ENCODE results near the gene DCTN5. TPM values are rescaled to one million over a fixed set of nuclear protein-coding genes. Genes with fewer than 3 reads are reported as not detected.

The DCTN5 gene
- total and polyA plus RNA-seq, 2 of the 13 experiments (the other 11 are each of a cell fraction or from before 2014, with no cell fraction given) = 105 to 207 TPM

GRCh38 chr16:23704772-23705516 is 63.7 kb downstream of the DCTN5 start (continued):
- TF ChIP-seq ARID5B (CRISPR knock-in tag; IDR thresholded peaks at IDR 0.05) (no peak), TBP (CRISPR knock-in tag; IDR thresholded peaks at IDR 0.05) (no peak), ZNF30 (CRISPR knock-in tag; IDR thresholded peaks at IDR 0.05) (no peak), LBX2 (CRISPR knock-in tag; IDR thresholded peaks at IDR 0.05; ENCODE audit: borderline replicate concordance) (no peak), CREM (IDR thresholded peaks at IDR 0.05) (no peak), CREM (CRISPR knock-in tag; IDR thresholded peaks at IDR 0.05) (no peak), MTF2 (CRISPR knock-in tag; IDR thresholded peaks at IDR 0.05; ENCODE audit: borderline replicate concordance) (no peak), ZNF569 (CRISPR knock-in tag; IDR thresholded peaks at IDR 0.05; ENCODE audit: borderline replicate concordance) (no peak), TBL1XR1 (IDR thresholded peaks at IDR 0.05; ENCODE audit: borderline replicate concordance, low read length, partially characterized antibody) (peak; percentile 41), ZNF607 (CRISPR knock-in tag; IDR thresholded peaks at IDR 0.05; ENCODE audit: borderline replicate concordance) (0 out of 2 replicates have a peak, but pooled peaks have one; percentile 14), MXD1 (CRISPR knock-in tag; IDR thresholded peaks at IDR 0.05) (peak; percentile 70; the same call in 1 of the 2 replicates), ZNF510 (CRISPR knock-in tag; IDR thresholded peaks at IDR 0.05; ENCODE audit: low read depth) (no peak), ZNF652 (CRISPR knock-in tag; IDR thresholded peaks at IDR 0.05; ENCODE audit: borderline replicate concordance, low read depth) (no peak), ZNF773 (CRISPR knock-in tag; IDR thresholded peaks at IDR 0.05; ENCODE audit: borderline replicate concordance) (no peak), ZBTB38 (CRISPR knock-in tag; IDR thresholded peaks at IDR 0.05) (peak; percentile 28; the same call in 1 of the 2 replicates), FOSL1 (CRISPR knock-in tag; IDR thresholded peaks at IDR 0.05; ENCODE audit: borderline replicate concordance) (no peak), NBN (conservative IDR thresholded peaks at IDR 0.05) (no peak), ZNF543 (CRISPR knock-in tag; IDR thresholded peaks at IDR 0.05) (no peak), ZNF644 (CRISPR knock-in tag; IDR thresholded peaks at IDR 0.05; ENCODE audit: low read depth) (peak; percentile 34; the same call in 1 of the 2 replicates), ZNF446 (CRISPR knock-in tag; IDR thresholded peaks at IDR 0.05) (no peak), GPN1 (CRISPR knock-in tag; IDR thresholded peaks at IDR 0.05; ENCODE audit: borderline replicate concordance) (no peak; the same call in 1 of the 2 replicates)
- TF ChIP-seq, protein P1, sequence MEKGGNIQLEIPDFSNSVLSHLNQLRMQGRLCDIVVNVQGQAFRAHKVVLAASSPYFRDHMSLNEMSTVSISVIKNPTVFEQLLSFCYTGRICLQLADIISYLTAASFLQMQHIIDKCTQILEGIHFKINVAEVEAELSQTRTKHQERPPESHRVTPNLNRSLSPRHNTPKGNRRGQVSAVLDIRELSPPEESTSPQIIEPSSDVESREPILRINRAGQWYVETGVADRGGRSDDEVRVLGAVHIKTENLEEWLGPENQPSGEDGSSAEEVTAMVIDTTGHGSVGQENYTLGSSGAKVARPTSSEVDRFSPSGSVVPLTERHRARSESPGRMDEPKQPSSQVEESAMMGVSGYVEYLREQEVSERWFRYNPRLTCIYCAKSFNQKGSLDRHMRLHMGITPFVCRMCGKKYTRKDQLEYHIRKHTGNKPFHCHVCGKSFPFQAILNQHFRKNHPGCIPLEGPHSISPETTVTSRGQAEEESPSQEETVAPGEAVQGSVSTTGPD (CRISPR knock-in tag; IDR thresholded peaks at IDR 0.05) = no peak
- TF ChIP-seq, protein P2, sequence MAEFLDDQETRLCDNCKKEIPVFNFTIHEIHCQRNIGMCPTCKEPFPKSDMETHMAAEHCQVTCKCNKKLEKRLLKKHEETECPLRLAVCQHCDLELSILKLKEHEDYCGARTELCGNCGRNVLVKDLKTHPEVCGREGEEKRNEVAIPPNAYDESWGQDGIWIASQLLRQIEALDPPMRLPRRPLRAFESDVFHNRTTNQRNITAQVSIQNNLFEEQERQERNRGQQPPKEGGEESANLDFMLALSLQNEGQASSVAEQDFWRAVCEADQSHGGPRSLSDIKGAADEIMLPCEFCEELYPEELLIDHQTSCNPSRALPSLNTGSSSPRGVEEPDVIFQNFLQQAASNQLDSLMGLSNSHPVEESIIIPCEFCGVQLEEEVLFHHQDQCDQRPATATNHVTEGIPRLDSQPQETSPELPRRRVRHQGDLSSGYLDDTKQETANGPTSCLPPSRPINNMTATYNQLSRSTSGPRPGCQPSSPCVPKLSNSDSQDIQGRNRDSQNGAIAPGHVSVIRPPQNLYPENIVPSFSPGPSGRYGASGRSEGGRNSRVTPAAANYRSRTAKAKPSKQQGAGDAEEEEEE (CRISPR knock-in tag; IDR thresholded peaks at IDR 0.05; ENCODE audit: borderline replicate concordance) = no peak; the same call in 1 of the 2 replicates
